ENCODE data around the gene HMGCLL1. TPM values are rescaled to one million over a fixed set of nuclear protein-coding genes. Genes with fewer than 3 reads are reported as not detected.

HMGCLL1 gene
- total RNA-seq, 4 donors from 2014 or later, result 2.8 to 7.7 (median 4.4) TPM

GRCh38 chr6:55448451-55448850 is 130.5 kb downstream of the HMGCLL1 start:
- TF ChIP-seq CTCF (IDR thresholded peaks at IDR 0.05; ENCODE audit: low read depth), result no peak

DNA sequence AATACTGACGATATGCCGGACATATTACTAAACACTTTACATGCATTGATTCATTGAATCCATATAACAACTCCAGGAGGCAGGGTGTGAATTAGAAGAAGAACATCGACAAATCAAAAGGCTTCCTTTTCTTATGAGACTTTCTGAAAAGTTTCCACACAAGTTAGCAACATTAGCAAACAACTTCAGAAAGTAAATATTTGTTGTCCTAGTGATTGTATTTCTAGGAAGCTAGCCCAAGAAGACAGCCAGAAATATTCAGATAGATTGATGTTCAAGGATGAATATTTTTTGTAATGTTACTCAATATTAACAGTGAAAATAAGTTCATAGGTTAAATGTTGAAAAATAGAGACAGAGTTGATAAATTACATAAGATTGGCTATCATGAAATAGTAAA is 131.1 kb downstream of the HMGCLL1 start:
- no peak for TF ChIP-seq CTCF (IDR thresholded peaks at IDR 0.05; ENCODE audit: low read depth)

DNA sequence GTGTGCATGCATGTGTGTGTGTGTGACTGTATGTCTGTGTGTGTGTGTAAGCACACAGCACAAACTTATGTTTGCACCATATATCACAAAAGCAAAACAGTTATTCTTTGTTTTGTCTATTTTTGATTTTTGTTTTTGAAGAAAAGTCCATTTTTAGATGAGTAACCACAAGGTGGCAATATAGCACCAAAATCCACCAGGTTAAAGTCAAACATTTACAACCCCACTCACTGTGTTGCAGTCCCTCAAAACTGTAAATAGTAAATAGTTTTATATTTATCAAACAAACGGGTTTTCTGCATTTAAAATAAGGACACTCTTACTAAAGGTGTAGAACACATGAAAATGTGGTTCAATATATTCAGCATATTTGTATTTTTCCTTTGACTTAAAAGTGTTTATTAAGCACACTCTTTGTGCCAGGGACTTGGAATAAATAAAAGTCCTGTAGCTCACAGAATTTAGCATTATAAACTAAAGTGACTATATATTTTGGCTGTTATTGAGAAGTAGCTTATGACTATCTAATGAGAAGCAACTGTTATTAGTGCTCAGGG is 133.3 kb downstream of the HMGCLL1 start:
- no peak for TF ChIP-seq CTCF (IDR thresholded peaks at IDR 0.05; ENCODE audit: low read depth)

- TF ChIP-seq CTCF (IDR thresholded peaks at IDR 0.05; ENCODE audit: low read depth), result no peak
Observed at GRCh38 chr6:55443238-55444134, 135.5 kb downstream of the HMGCLL1 start.

GRCh38 chr6:55438203-55438602 is 140.8 kb downstream of the HMGCLL1 start:
- no peak for TF ChIP-seq CTCF (IDR thresholded peaks at IDR 0.05; ENCODE audit: low read depth)

DNA sequence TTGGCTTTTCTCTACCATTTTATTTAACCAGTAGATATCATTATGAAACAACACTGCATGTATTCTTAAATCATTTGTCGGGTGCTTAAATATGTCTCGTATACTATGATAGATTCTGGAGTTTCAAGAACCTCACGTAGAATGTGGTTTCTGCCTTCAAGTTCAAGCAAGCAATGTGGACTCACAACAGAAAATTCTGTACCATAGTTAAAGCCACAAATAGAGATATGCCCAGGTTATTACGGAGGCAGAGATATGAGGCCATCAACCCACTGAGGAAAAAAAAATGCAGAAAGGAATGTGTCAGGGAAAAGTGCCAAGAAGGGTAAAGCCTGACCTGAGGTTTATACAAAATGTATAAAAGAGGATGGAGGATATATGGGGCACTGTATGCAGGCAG is 141.9 kb downstream of the HMGCLL1 start:
- no peak for TF ChIP-seq CTCF (IDR thresholded peaks at IDR 0.05; ENCODE audit: low read depth)

GRCh38 chr6:55433446-55434130 is 145.4 kb downstream of the HMGCLL1 start:
- no peak for TF ChIP-seq CTCF (IDR thresholded peaks at IDR 0.05; ENCODE audit: low read depth)
